Pancreas (tissue), 10 donors: Measurements from ENCODE around the gene NRCAM. TPM values are rescaled to one million over a fixed set of nuclear protein-coding genes. Genes with fewer than 3 reads are reported as not detected.
"Not testable (repeated sequence)": the region's sequence is repeated elsewhere in the genome, so short reads cannot be mapped to it uniquely, and the experiment has no call there.

ENCODE experiments used
- ATAC-seq, 4 donors: fragments of 200-7000 bp; cut with Tn5 transposase; one replicate each; pipeline versions ENCODE4 v1.8.0 to v1.9.1; 2020; ENCODE audit warnings: mild to moderate bottlenecking in 4 of 4, moderate library complexity in 4 of 4
- DNase-seq, 6 donors: peaks; one replicate each; pipeline ENCODE4 v3.0.0-alpha.2; 2020
- FAIRE-seq: peaks from 2 replicates; lab custom pipeline; 2012; peaks lifted over from hg19 to GRCh38; lab: Jason Lieb, UNC
- H3K27ac ChIP-seq, 4 donors: fragments of 200-600 bp; sonication (generic); 1 replicate in 3 of 4; 2 replicates in 1 of 4; pipeline versions ENCODE4 v1.5.0 to v1.8.0; 2020
- H3K27me3 ChIP-seq, 4 donors: fragments of 200-600 bp; one replicate each; pipeline ENCODE4 v1.8.0; 2021
- H3K36me3 ChIP-seq, 3 donors: fragments of 200-600 bp; sonication (generic) in 1 of 3; one replicate each; pipeline versions ENCODE4 v1.5.0 to v1.8.0; 2020 to 2021
- H3K4me1 ChIP-seq, 3 donors: fragments of 200-600 bp; one replicate each; pipeline ENCODE4 v1.8.0; 2021
- H3K4me3 ChIP-seq, 4 donors: fragments of 200-600 bp; sonication (generic) in 2 of 4; one replicate each; pipeline versions ENCODE4 v1.5.0 to v1.8.0; 2020 to 2021
- H3K9me3 ChIP-seq, 4 donors: fragments of 200-600 bp; one replicate each; pipeline ENCODE4 v1.8.0; 2021
- WGBS, 2 donors: extraction: QIAGEN DNeasy Blood & Tissue Kit; methylation state at CpG; one replicate each; pipeline ENCODE4 v1.1.7; 2013; 5-methylcytosine and 5-hydroxymethylcytosine counted together
- intact Hi-C, 3 donors: fragments of 100-400 bp; cut with DNase I; formaldehyde crosslinking; loops; one replicate each; pipeline versions ENCODE4 v1.11.1 to v1.14.2; 2022
- polyA plus RNA-seq, 2 donors: library from polyadenylated mRNA; stranded (reverse); fragments of 200-250 nt; gene quantifications; one replicate each; pipeline ENCODE4 v1.2.3, GENCODE V29; 2013
- total RNA-seq, 6 donors: library from RNA; stranded (reverse); fragmentation: NEBNext Ultra II Directional in 4 of 6; extraction: Animal tissue kit (Norgen Biotek cat#: 25700) in 4 of 6; gene quantifications; one replicate each; pipeline versions ENCODE4 v1.2.1 to v1.2.4, GENCODE V29; 2021 to 2023
- TF ChIP-seq, protein P1 (sequence below), 4 donors: fragments of 200-600 bp; sonication (generic) in 3 of 4; IDR thresholded peaks; one replicate each; pipeline versions ENCODE4 v1.5.0 to v1.8.0; 2021; ENCODE audit warnings: antibody characterized with exemption in 4 of 4
- donor health status: healthy with polysubstance abuse.
- donor health status: DM: no; HTN: no; CAD: no; lungs with moderate emphysema.
- donor health status: DM: no; HTN: no; CAD: no.
- donor health status: control.
- donor health status: control.
- donor health status: Bipolar disorder and iron deficiency.
- donor health status: DM: yes; HTN: yes; CAD: no.
- donor health status: DM: no; HTN: no; CAD: no.
- donor health status: DM: no; HTN: no; CAD: no.
- donor health status: DM: yes; HTN: yes; CAD: no.

The NRCAM gene
- total and polyA plus RNA-seq, 8 donors, result 14.1 to 53.6 (median 40.4) TPM

GRCh38 chr7:108351729-108352131 is 104.5 kb downstream of the NRCAM start:
- Histone ChIP-seq H3K4me3 (no peak overlapping the region), H3K36me3 (no peaks in the 10 kb centered on the region), H3K27ac (peak overlapping the region in 2 of 4 donors; percentile 19 to 36), H3K9me3 (no peaks in the 10 kb centered on the region), H3K27me3 (no peaks in the 10 kb centered on the region), H3K4me1 (peaks cover 8 to 13% (median 10%) of the 10 kb centered on the region in 3 donors)
- intact Hi-C loops, result no loop called here
- ATAC-seq, result peak; percentile 83 to 88 (median 87)
- TF ChIP-seq, protein P1, sequence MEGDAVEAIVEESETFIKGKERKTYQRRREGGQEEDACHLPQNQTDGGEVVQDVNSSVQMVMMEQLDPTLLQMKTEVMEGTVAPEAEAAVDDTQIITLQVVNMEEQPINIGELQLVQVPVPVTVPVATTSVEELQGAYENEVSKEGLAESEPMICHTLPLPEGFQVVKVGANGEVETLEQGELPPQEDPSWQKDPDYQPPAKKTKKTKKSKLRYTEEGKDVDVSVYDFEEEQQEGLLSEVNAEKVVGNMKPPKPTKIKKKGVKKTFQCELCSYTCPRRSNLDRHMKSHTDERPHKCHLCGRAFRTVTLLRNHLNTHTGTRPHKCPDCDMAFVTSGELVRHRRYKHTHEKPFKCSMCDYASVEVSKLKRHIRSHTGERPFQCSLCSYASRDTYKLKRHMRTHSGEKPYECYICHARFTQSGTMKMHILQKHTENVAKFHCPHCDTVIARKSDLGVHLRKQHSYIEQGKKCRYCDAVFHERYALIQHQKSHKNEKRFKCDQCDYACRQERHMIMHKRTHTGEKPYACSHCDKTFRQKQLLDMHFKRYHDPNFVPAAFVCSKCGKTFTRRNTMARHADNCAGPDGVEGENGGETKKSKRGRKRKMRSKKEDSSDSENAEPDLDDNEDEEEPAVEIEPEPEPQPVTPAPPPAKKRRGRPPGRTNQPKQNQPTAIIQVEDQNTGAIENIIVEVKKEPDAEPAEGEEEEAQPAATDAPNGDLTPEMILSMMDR (IDR thresholded peaks at IDR 0.05), result no peak
- no peak for FAIRE-seq
- DNase-seq, result no peak

- no peak overlapping the region for H3K4me3 ChIP-seq
- DNase-seq (no peak), ATAC-seq (peak in 3 of 4 donors; percentile 37 to 58 (median 51)), FAIRE-seq (no peak)
- H3K4me1 ChIP-seq, result peaks cover 8 to 17% (median 14%) of the 10 kb centered on the region in 3 donors
- H3K27ac ChIP-seq, result no peak overlapping the region
- TF ChIP-seq, protein P1 (IDR thresholded peaks at IDR 0.05), result no peak
- 73 to 93% methylated on average over 3 of the region's 3 CpGs for WGBS, 2 donors
- H3K9me3 ChIP-seq, result no peaks in the 10 kb centered on the region
- intact Hi-C loops, result no loop called here
- H3K27me3 ChIP-seq, result no peaks in the 10 kb centered on the region
- H3K36me3 ChIP-seq, result no peaks in the 10 kb centered on the region
Measured at GRCh38 chr7:108348913-108349312, 107.3 kb downstream of the NRCAM start.

GRCh38 chr7:108347616-108348015 is 108.6 kb downstream of the NRCAM start:
- WGBS, 2 donors, result 70 to 75% methylated on average over 2 of the region's 2 CpGs
- DNase-seq, result no peak
- FAIRE-seq, result no peak
- peak; percentile 24 to 79 (median 56) for ATAC-seq
- H3K27me3 ChIP-seq, result no peaks in the 10 kb centered on the region
- TF ChIP-seq, protein P1 (IDR thresholded peaks at IDR 0.05), result no peak
- H3K36me3 ChIP-seq, result no peaks in the 10 kb centered on the region
- H3K4me3 ChIP-seq, result no peak overlapping the region
- H3K9me3 ChIP-seq, result no peaks in the 10 kb centered on the region
- H3K27ac ChIP-seq, result no peak overlapping the region
- intact Hi-C loops, result no loop called here
- H3K4me1 ChIP-seq, result peaks cover 9 to 15% (median 12%) of the 10 kb centered on the region in 3 donors

- intact Hi-C loops, result no loop called here
- Histone ChIP-seq H3K9me3 (no peaks in the 10 kb centered on the region), H3K4me1 (peaks cover 16 to 20% (median 19%) of the 10 kb centered on the region in 3 donors), H3K27me3 (no peaks in the 10 kb centered on the region), H3K4me3 (no peak overlapping the region), H3K36me3 (no peaks in the 10 kb centered on the region), H3K27ac (no peak overlapping the region)
- DNase-seq, result no peak
- ATAC-seq, result no peak
- TF ChIP-seq, protein P1 (IDR thresholded peaks at IDR 0.05), result no peak
- FAIRE-seq, result no peak
- WGBS, 2 donors, result 83 to 84% methylated on average over 9 of the region's 9 CpGs
Measured at GRCh38 chr7:108345710-108346336, 110.4 kb downstream of the NRCAM start.

DNA sequence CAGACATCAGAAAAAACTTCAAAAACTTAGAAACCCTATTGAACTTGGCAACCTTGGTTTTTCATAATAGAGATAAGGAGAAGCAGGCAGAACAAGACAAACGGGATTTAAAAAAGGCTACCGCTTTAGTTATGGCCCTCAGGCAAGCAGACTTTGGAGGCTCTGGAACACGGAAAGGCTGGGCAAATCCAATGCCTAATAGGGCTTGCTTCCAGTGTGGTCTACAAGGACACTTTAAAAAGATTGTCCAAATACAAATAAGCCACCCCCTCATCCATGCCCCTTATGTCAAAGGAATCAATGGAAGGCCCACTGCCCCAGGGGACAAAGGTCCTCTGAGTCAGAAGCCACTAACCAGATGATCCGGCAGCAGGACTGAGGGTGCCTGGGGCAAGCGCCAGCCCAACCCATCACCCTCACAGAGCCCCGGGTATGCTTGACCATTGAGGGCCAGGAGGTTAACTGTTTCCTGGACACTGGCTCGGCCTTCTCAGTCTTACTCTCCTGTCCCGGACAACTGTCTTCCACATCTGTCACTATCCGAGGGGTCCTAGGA is 115.3 kb downstream of the NRCAM start:
- intact Hi-C loops, result no loop called here
- TF ChIP-seq, protein P1 (IDR thresholded peaks at IDR 0.05), result no peak
- FAIRE-seq (no peak), DNase-seq (peak; percentile 59 to 82 (median 73)), ATAC-seq (peak; percentile 97 to 100 (median 98))
- Histone ChIP-seq H3K9me3 (no peaks in the 10 kb centered on the region), H3K4me3 (no peak overlapping the region), H3K27ac (peak overlapping the region; percentile 27 to 74 (median 54)), H3K27me3 (no peaks in the 10 kb centered on the region), H3K36me3 (no peaks in the 10 kb centered on the region), H3K4me1 (peaks cover 23 to 34% (median 31%) of the 10 kb centered on the region in 3 donors)
- 21 to 25% methylated on average over 9 of the region's 9 CpGs for WGBS, 2 donors

DNA sequence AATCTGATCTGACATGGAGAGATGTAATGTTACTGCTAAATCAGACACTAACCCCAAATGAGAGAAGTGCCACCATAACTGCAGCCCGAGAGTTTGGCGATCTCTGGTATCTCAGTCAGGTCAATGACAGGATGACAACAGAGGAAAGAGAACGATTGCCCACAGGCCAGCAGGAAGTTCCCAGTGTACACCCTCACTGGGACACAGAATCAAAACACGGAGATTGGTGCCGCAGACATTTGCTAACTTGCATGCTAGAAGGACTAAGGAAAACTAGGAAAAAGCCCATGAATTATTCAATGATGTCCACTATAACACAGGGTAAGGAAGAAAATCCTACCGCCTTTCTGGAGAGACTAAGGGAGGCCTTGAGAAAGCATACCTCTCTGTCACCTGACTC is 115.8 kb downstream of the NRCAM start:
- H3K9me3 ChIP-seq, intact Hi-C loops, H3K4me3 ChIP-seq, H3K36me3 ChIP-seq, H3K27me3 ChIP-seq, FAIRE-seq: not testable (repeated sequence)
- DNase-seq (peak in 2 of 6 donors; percentile 33 to 34), ATAC-seq (peak in 3 of 4 donors; percentile 21 to 51 (median 34))
- 31 to 32% methylated on average over 5 to 6 of the region's 6 CpGs for WGBS, 2 donors
- H3K4me1 ChIP-seq, result peaks cover 25 to 40% (median 31%) of the 10 kb centered on the region in 3 donors
- peak overlapping the region in 3 of 4 donors; percentile 27 to 64 (median 28) for H3K27ac ChIP-seq
